NB4 (cell line): ENCODE results near the gene PTCH1.

Experiments
- DNase-seq: peaks from one replicate; pipeline ENCODE4 v3.0.0; 2010; ENCODE audit warnings: low read depth
- H3K4me3 ChIP-seq: one replicate; pipeline ENCODE4 v1.5.1; 2011; ENCODE audit warnings: mild to moderate bottlenecking, low read depth, low read length, moderate library complexity
- MYC ChIP-seq: IDR thresholded peaks from 2 replicates; pipeline ENCODE4 v1.6.1; 2011; ENCODE audit warnings: low read depth, low read length
- POLR2A ChIP-seq: IDR thresholded peaks from 2 replicates; pipeline ENCODE4 v1.6.1; 2011; ENCODE audit warnings: mild to moderate bottlenecking; ENCODE audit not compliant: insufficient read length; ENCODE audit errors: extremely low read depth
- TF ChIP-seq, protein P1 (sequence below): IDR thresholded peaks from one replicate; pipeline ENCODE4 v1.5.1; 2012; ENCODE audit warnings: low read depth, low read length
- TF ChIP-seq, protein P2 (sequence below): IDR thresholded peaks from 2 replicates; pipeline ENCODE4 v1.6.1; 2011; ENCODE audit warnings: low read depth, low read length

The PTCH1 gene

DNA sequence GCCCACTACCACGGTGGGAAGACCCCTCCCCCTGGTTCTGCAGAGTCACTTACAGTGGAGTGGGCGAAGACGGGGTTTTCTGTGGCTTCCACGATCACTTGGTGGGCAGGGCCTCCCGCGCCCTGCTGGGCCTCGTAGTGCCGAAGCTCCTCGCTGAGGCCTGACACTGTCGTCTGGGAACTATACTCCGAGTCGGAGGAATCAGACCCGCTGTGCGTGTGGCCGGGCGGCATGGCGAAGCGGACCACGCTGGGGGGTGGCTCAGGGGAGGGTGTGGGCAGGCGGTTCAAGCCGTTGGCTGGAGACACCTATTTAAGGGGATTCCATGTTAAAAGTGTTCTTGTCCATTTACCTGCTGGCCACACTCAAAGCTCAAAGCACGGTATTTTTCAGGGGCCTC lies 67.8 kb downstream of the PTCH1 start:
- no peak for DNase-seq
- TF ChIP-seq POLR2A (no peak), MYC (no peak)
- TF ChIP-seq, protein P1, sequence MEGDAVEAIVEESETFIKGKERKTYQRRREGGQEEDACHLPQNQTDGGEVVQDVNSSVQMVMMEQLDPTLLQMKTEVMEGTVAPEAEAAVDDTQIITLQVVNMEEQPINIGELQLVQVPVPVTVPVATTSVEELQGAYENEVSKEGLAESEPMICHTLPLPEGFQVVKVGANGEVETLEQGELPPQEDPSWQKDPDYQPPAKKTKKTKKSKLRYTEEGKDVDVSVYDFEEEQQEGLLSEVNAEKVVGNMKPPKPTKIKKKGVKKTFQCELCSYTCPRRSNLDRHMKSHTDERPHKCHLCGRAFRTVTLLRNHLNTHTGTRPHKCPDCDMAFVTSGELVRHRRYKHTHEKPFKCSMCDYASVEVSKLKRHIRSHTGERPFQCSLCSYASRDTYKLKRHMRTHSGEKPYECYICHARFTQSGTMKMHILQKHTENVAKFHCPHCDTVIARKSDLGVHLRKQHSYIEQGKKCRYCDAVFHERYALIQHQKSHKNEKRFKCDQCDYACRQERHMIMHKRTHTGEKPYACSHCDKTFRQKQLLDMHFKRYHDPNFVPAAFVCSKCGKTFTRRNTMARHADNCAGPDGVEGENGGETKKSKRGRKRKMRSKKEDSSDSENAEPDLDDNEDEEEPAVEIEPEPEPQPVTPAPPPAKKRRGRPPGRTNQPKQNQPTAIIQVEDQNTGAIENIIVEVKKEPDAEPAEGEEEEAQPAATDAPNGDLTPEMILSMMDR = no peak
- TF ChIP-seq, protein P2, sequence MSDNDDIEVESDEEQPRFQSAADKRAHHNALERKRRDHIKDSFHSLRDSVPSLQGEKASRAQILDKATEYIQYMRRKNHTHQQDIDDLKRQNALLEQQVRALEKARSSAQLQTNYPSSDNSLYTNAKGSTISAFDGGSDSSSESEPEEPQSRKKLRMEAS = no peak
- no peak overlapping the region for H3K4me3 ChIP-seq

DNA sequence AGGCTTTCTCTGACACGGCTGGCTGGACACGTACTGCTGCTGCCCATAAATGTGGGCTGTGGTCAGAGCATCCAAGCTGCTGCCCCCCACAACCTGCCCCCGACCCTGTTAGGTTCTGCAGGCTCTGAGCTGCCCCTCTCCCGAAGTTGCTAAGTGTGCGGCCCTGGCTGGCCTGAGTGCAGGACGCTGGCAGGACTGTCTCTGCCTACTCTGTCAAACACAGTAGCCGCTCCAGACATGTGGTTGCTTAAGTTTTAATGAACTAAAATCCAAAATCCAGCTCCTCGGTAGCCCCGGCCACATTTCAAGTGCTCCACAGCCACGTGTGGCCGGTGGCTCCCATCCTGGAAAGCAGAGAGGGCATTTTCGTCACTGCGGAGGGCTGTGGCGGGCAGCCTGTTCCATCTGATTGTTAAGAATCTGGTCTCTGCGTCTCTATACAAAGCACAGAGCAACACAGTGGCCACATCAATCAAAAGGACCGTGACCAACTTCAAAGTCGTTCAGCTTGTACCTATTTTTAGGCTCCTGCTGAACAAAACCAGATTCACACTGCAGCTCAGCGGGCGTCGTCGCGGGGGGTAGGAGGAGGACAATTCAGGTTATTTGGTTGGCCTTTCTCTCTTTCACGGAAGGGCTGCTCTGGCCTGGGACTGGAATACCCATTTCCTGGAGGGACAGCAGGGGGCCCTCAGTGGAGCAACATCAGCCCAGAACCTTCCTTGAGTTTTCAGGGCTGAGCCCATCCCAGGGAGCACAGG lies 68.9 kb downstream of the PTCH1 start:
- no peak for DNase-seq
- TF ChIP-seq, protein P1 = no peak
- no peak for TF ChIP-seq MYC
- TF ChIP-seq, protein P2 = no peak
- TF ChIP-seq POLR2A = no peak

DNA sequence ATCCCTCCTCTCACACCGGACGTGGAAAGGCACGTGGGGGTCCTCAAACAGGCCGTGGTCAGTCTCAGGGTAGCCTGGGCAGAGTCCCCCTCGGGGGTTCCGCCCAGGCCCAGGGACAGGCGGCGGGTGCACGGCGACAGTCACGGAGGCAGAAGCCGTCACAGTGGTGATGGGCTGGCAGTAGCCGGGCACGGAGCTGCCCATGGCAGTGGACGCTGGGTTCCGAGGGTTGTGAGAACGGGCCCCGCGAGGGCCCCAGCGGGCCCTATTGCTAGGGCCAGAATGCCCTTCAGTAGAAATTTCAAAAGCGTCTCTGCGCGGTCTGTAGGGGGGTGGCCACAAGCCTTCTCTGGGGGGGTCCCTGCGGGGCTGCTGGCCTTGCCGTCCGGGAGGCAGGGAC lies 69.8 kb downstream of the PTCH1 start:
- H3K4me3 ChIP-seq = no peak overlapping the region
- TF ChIP-seq, protein P1 = no peak
- TF ChIP-seq MYC = no peak
- TF ChIP-seq, protein P2 = no peak
- no peak for TF ChIP-seq POLR2A
- DNase-seq = no peak

More for the DNA sequence above, 68.9 kb downstream of the PTCH1 start:
- no peak overlapping the region for H3K4me3 ChIP-seq

DNA sequence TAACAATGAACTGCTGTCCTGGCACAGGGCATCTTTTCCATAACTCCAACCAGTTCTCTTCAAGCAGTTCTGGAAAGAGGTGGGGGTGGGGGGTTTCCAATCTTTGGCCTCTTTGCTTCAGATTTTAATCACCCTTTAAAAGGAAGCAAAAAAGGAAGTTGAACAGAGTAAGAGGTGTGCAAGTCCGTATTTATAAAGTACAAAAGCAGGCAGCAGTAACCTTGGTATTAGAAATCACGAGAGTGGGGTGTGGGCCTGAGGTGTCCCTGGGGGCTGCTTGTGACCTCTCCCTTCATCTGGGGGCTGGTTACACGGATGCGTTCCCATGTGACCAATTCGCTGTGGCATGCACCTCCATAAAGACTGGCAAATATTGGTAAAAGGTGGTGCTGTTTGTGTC lies 70.5 kb downstream of the PTCH1 start:
- H3K4me3 ChIP-seq = no peak overlapping the region
- no peak for DNase-seq

DNA sequence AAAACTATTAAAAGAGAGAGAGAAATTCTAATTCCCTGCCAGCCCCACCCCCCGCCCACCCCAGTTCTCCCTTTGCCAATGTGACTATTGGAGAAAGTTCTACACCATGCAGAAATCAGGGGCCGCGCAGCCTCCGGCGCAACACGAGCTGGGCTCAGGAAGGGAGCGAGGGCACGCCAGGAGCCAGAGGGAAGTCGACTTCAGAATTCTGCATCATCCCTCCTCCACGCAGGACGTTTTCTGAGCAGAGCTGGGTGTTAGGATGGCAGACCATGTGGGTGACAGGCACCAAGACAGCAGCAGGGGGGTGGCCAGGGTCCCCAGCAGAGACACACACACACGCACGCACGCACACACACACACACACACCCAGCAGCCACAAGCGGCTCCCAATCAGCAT lies 72.6 kb downstream of the PTCH1 start:
- TF ChIP-seq, protein P1 = no peak
- TF ChIP-seq POLR2A = no peak
- TF ChIP-seq, protein P2 = no peak
- TF ChIP-seq MYC = no peak
- no peak for DNase-seq
- H3K4me3 ChIP-seq = no peak overlapping the region

More for the DNA sequence above, 70.5 kb downstream of the PTCH1 start:
- no peak for TF ChIP-seq POLR2A
- no peak for TF ChIP-seq MYC
- TF ChIP-seq, protein P1 = no peak
- TF ChIP-seq, protein P2 = no peak
